Pons (tissue), 1 donor: ENCODE data around the gene SGSM1.

Source experiments
- DNase-seq: peaks from one replicate; pipeline ENCODE4 v3.0.0-alpha.2; 2016; ENCODE audit warnings: low spot score

The SGSM1 gene

DNA sequence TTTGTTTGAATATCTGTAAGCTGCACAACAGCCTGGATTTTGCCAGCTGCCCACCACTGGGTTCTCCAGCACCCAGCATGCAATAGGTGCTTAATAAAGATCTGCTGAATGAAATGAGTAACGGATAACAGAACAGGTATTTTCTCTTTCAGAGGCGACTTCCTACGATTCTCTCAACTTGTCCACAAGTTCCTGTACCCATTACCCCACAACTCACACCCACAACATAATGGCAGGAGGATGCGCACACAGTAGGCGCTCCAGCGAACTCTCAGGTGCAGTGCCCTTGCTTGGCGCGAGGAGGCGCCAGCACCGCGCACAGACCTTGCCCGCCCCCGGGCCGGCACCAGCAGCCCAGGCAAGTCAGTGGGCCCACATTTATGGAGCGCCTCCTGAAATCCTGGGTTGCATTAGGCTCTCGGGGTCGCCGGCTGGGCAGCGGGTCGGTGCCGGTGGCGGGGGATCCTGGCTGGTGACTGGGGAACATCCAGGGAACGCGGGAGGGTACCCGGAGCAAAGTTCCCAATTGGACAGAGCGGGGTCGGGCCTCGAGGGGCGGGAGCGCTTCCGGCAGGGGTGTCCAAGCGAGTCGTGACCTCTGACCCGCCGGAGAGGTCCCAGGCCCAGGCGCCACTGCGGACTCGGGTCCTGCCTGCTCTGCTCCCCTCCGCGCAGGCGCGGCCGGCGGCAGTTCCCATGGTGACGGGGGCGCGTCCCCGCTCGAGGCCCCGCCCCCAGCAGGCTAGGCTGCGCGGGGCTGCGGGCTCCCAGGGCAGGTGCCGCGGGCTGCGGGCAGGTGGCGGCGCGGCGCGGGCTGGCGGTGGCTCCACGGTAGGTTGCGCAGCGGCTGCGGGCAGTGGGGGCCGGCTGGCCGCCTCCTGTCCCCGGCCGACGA is 146.2 kb downstream of the SGSM1 start, which contains the start of gene KIAA1671:
Gene KIAA1671, plus strand, starts transcription at position 775 of the 895 bp plus-strand sequence. CDS start 75,284 bp downstream, outside the sequence.
- peak; percentile 66 for DNase-seq

- no peak for DNase-seq
These were observed 146.9 kb downstream of the SGSM1 start for GRCh38 chr22:24952837-24953383.

DNA sequence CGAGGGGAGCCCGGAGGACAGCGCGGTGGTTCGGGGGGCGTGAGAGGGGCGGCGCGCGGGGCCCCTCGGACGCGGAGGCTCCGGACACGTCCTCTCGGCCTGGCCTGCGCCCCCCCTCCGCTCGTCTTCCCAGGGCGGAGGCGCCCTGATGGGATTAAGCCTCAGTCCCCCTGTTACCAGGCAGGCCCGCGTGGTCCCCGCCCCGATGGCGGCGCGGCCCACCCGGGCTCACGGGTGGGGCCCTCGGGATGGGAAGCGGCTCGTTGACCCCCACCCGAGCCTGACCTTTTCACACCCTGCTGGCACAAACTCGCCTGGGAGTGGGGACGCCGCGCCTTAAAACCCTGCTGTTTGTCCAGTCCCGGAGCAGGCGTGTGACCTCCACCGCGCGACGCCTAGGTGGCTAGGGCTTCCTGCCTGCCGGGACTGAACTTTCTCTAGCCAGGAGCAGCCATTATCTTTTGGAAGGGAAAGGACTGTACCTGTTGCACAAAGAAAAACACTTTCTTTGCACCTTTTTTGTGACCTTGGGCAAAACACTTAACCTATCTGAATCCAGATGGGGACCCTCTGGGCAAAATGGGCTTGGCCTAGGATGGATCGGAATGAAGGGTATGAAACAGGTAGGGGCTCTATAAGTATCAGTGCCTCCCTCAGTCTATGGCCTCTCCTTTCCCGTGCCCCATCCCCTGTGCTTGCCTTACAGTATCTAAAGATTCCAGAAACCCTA is 147.5 kb downstream of the SGSM1 start:
- DNase-seq = no peak

DNA sequence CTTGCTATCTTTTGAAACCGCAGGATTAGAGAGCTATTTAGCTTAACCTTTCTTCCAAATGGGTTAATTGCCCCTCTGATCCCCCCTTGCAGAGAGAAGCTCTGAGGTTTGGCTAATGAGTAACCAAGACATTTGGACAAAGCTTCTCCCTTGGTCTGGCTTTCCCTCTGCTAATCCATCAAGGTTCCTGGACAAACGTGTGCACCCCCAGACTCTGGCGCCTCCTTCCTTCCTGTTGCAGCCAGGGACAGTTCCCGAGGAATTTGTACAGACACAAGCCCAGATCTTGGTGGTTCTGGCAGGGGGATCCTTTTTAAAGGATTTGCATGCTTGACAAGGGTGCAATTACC is 148.1 kb downstream of the SGSM1 start:
- no peak for DNase-seq

DNA sequence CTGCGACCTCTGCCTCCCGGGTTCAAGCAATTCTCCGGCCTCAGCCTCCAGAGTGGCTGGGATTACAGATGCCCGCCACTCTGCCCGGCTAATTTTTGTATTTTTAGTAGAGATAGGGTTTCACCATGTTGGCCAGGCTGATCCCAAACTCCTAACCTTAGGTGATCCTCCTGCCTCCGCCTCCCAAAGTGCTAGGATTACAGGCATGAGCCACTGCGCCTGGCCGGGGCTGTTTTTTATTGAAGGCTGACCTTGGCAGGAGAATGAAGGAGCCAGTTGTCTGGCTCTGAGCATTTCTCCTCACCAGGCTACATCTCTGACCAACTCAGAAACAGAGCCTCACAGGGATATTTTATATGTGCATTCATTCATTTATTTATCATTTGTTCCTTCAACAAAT is 148.8 kb downstream of the SGSM1 start:
- no peak for DNase-seq

DNA sequence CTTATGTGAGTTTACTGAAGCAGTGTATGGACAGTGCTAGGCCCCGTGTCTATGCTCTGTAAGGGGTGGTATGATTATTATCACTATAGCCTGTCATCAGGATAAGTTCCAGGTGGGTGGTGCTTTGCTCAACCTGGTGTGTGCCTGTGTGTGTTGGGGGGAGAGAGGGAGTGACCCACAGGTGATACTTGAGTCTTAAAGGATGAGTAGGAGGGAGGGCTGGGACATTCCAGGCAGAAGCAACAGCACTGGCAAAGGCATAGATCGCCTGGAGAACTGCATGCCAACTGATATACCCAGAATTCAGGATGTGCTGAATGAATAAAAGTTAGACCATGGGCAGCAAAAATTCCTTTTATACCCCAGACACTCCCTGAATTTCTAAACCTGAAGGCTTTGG is 151.0 kb downstream of the SGSM1 start:
- DNase-seq = no peak

DNA sequence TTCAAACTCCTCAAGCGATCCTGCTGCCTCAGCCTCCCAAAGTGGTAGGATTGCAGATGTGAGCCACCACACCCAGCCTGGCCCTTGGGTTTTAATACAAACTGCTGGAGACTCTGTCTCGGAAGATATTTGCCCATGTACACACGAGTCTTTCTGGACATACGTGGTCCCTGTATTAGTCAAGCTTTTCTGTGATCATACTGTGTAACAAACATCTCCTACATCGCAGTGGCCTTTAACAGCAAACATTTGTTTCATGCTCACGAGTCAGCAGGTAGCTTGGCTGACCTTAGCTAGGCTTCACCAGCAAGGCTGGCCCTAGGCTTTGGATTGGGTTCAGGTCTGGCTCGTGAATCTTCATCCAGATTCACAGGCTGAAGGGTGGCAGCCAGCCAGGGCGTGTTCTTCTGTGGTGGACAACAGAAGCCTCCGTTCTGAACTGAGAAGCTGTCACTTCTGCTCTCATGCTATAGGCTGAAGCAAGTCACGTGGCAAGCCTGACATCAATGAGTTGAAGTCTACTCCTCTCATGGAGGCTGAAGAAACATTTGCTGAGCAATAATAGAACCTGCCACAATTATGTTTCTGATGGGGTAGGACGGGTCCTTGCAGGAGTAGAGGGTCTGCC is 155.3 kb downstream of the SGSM1 start:
- DNase-seq = no peak

DNA sequence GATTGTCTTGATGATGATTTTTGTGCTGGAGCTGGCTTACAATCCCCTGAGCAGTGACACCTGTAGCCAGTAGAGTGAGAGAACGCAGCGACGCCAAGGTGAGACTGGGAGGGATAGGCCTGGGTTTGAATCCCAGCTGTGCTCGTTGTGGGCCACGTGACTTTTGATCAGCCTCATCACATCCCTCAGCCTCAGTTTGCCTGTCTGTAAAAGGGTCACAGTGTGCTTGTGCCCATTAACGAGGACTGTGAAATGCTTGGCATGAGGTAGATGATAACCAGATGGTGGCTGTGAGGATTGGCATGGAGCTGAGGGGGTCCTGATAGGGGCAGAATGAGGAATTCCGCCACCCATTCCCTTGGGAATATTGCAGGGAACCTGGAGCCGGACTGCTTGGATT is 156.1 kb downstream of the SGSM1 start:
- no peak for DNase-seq

DNA sequence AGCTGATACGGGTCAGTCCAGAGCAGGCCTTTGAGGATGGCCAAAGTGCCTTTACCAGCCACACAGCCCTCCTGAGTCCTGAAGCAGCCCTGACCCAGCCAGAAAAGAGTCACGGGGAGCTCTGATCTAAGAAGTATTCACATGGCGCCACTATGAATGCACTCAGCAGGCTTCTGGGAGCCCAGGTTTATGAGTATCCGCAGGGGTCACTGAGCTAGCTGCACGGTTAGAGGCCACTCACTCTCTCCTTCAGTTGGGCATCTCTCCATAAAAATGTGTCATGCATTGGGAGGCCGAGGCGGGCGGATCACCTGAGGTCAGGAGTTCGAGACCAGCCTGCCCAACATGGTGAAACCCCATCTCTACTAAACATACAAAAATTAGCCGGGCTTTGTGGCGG is 156.8 kb downstream of the SGSM1 start:
- no peak for DNase-seq

- no peak for DNase-seq
These were observed 158.4 kb downstream of the SGSM1 start for GRCh38 chr22:24964441-24964840.

- no peak for DNase-seq
These were observed 160.0 kb downstream of the SGSM1 start for GRCh38 chr22:24965822-24966626.

- no peak for DNase-seq
These were observed 162.1 kb downstream of the SGSM1 start for GRCh38 chr22:24968066-24968561.

- DNase-seq = no peak
These were observed 163.7 kb downstream of the SGSM1 start for GRCh38 chr22:24969560-24970301.

- DNase-seq = no peak
These were observed 166.4 kb downstream of the SGSM1 start for GRCh38 chr22:24972369-24972768.

DNA sequence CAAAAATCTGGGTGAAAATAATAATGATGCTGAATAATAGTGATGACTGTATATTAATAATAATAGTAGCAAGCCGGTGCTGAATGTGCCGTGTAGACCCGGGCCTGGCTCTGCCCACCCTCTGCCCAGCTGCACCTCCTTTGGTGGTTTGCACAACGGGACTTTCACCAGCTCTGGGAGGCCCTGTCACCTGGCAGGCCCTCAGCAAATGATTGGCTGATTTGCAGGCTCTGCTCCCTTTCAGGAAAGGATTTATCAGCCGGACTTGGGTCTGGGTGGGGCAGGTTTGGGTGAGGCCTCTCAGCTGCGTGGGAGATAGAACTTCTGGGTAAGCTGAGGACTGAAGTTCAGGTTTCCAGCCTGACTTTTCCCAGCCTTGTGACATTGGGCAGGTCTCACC is 167.9 kb downstream of the SGSM1 start:
- DNase-seq = no peak

DNA sequence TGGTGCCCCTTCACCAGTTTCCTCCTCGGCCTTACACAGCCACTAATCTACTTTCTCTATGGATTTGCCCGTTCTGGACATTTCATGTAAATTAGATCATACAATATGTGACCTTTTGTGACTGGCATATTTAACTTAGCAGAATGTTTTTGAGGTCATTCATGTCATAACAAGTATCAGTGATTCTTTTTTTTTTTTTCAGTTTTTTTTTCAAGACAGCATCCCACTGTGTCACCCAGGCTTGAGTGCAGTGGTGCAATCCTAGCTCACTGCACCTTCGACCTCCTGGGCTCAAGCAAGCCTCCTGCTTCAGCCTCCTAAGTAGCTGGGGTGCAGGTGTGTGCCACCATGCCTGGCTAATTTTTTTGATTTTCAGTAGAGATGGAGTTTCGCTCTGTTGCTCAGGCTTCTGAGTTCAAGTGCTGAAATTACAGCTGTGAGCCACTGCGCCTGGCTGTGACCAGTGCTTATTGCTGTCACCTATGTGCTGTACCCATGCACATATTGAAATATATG is 169.2 kb downstream of the SGSM1 start:
- DNase-seq = no peak

DNA sequence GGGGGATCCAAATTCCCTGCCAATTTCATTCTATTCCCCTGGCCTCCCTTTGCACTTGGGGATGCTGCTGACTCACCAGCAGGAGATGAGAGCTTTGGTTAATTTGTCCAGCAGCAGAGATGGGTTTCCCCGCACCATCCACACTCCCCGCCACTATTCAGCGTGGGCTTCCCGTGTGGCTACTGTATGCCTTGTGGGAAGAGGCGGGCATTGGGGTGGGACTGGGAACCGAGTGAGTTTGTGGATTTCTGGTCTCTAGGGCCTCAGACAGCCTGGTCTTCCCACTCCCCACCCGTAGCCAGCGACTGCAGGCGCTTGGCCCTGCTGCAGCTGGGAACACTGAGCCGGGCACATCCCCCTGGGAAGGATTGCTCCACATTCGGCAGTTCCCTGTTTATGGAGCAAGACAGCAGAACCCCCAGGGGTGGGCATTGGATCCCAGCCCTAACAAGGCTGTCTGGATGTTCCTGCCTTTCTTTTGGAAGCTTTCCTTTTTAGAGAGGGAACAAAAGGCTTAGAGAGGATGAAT is 169.9 kb downstream of the SGSM1 start:
- peak; percentile 35 for DNase-seq

DNA sequence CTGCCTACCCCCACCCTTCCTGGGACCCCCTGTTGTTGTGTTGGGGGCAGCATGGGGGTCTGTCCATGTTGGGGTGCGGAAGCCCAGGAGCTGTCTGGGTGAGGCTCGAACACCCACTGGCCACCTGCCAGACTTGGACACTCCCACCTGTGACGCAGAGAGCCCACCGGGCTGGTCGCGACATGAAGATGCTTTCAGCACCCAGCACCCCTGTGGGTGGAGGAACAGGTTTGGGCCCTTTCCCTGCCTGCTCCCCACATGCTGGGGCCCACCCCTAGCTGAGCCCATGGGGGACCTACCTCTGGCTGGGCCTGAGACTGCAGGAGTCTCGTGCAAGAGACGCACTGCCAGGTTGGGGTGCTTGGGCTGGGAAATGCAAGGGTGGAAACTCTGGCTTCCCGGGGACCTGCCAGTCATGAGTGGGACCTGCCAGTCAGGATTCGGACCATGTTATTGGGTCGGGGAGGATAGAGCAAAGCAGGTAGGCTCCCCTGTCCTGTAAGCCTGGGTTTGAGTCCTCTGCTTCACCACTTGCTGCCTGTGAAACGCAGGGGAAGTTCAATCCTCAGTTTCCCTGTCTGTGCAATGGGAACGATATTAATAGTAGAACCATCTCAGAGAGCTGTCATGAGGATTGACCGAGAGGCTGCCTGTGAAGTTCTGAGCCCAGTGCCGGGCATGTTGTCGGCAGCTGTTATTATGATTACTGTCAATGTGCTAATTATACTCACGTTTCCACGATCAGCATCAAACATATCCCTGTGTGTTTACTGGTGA is 170.6 kb downstream of the SGSM1 start:
- no peak for DNase-seq
